OCI-LY7 (cell line): ENCODE data around the gene PPP1R2. TPM values are rescaled to one million over a fixed set of nuclear protein-coding genes. Genes with fewer than 3 reads are reported as not detected.

Experiments
- BruUV-seq: library from RNA; stranded (reverse); fragments of 400-500 nt; replicated peaks from 2 replicates; lab custom pipeline; 2021; lab: Mats Ljungman, UMichigan
- CTCF ChIA-PET: fragments of 300-600 bp; sonication (Branson Sonifier 250); formaldehyde crosslinking; loops from one replicate; lab custom pipeline; 2022; ENCODE audit warnings: antibody characterized with exemption; ENCODE audit not compliant: unreplicated experiment; lab: Charles Lee
- POLR2A ChIA-PET: fragments of 300-600 bp; sonication (Branson Sonifier 250); formaldehyde crosslinking; loops from one replicate; lab custom pipeline; 2022; ENCODE audit warnings: antibody characterized with exemption; lab: Charles Lee
- DNase-seq: peaks from one replicate; pipeline ENCODE4 v3.0.0-alpha.2; 2015; ENCODE audit warnings: low spot score
- H2AFZ ChIP-seq: fragments of 200-600 bp; sonication (generic), shearing (Covaris generic); 2 replicates; pipeline ENCODE4 v1.6.1; 2014; ENCODE audit warnings: mild to moderate bottlenecking, antibody characterized with exemption, low read length, moderate library complexity
- H3K27ac ChIP-seq: fragments of 200-600 bp; sonication (generic); 2 replicates; pipeline ENCODE4 v1.5.1; 2014; ENCODE audit warnings: mixed run types, low read depth, mild to moderate bottlenecking, moderate library complexity, low read length, inconsistent platforms; ENCODE audit not compliant: poor library complexity, severe bottlenecking
- H3K36me3 ChIP-seq: fragments of 200-600 bp; sonication (generic); 2 replicates; pipeline ENCODE4 v1.6.1; 2014; ENCODE audit warnings: mild to moderate bottlenecking, antibody characterized with exemption, low read length, moderate library complexity, mixed read lengths; ENCODE audit not compliant: insufficient read depth
- H3K4me1 ChIP-seq: fragments of 200-600 bp; sonication (generic); 2 replicates; pipeline ENCODE4 v1.5.1; 2014; ENCODE audit warnings: mild to moderate bottlenecking, low read length; ENCODE audit not compliant: insufficient read depth, poor library complexity, severe bottlenecking
- H3K4me2 ChIP-seq: fragments of 200-600 bp; sonication (generic); 2 replicates; pipeline ENCODE4 v1.6.1; 2014; ENCODE audit warnings: mild to moderate bottlenecking, low read length
- H3K4me3 ChIP-seq: fragments of 200-600 bp; sonication (generic); 2 replicates; pipeline ENCODE4 v1.5.1; 2014; ENCODE audit warnings: mild to moderate bottlenecking, low read depth, low read length; ENCODE audit not compliant: poor library complexity, severe bottlenecking
- H3K79me2 ChIP-seq: fragments of 200-600 bp; sonication (generic); 2 replicates; pipeline ENCODE4 v1.6.1; 2016; ENCODE audit warnings: low read depth, mild to moderate bottlenecking, low read length, moderate library complexity, mixed read lengths; ENCODE audit not compliant: insufficient read depth
- H3K9me2 ChIP-seq: fragments of 200-600 bp; sonication (generic); 2 replicates; pipeline ENCODE4 v1.6.1; 2016; ENCODE audit warnings: mild to moderate bottlenecking, low read length, mixed read lengths; ENCODE audit not compliant: insufficient read depth
- H3K9me3 ChIP-seq: fragments of 200-600 bp; sonication (generic); 2 replicates; pipeline ENCODE4 v1.6.1; 2014; ENCODE audit warnings: mild to moderate bottlenecking, mixed run types, low read length, mixed read lengths
- H4K20me1 ChIP-seq: fragments of 200-600 bp; sonication (generic); 2 replicates; pipeline ENCODE4 v1.6.1; 2014; ENCODE audit warnings: mild to moderate bottlenecking, antibody characterized with exemption, low read length, moderate library complexity, mixed read lengths; ENCODE audit not compliant: insufficient read depth
- EZH2phosphoT487 ChIP-seq: fragments of 200-600 bp; sonication (generic); IDR thresholded peaks from 2 replicates; pipeline ENCODE4 v1.6.1; 2018; ENCODE audit warnings: low read depth, borderline replicate concordance, mild to moderate bottlenecking, mixed run types, antibody characterized with exemption, low read length, moderate library complexity, mixed read lengths
- intact Hi-C: fragments of 100-400 bp; cut with micrococcal nuclease; formaldehyde crosslinking; loops from one replicate; pipeline ENCODE4 v1.10.0; 2022; ENCODE audit not compliant: unreplicated experiment
- total RNA-seq, 2 experiments: library from RNA; depleted of rRNA in 1 of 2; stranded (reverse); fragments of >200 nt in 1 of 2; shearing (Covaris generic) in 1 of 2; gene quantifications; 2 replicates each; pipeline ENCODE4 v1.2.3, GENCODE V29; 2014 to 2022
- TF ChIP-seq, protein P1 (sequence below): fragments of 200-600 bp; sonication (generic); conservative IDR thresholded peaks from 2 replicates; pipeline ENCODE4 v1.5.1; 2014; ENCODE audit warnings: mild to moderate bottlenecking, antibody characterized with exemption, low read length, moderate library complexity, mixed read lengths

The PPP1R2 gene
- total RNA-seq, 2 experiments from 2014 or later = 91.9 to 239 TPM

DNA sequence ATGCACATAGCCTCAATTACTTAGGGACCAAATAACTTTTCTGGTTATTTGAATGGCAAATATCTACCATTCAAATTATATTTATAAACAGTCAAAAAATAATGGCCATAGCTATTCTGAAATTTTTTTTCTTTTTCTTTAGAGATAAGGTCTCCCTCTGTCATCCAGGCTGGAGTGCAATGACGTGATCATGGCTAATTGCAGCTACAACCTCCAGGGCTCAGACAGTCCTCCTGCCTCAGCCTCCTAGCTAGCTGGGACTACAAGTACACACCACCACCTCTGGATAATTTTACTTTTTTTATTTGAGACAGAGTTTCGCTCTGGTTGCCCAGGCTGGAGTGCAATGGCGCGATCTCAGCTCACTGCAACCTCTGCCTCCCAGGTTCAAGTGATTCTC, 16.6 kb downstream of the PPP1R2 start:
- peaks cover 15% of the 10 kb centered on the region for H3K4me1 ChIP-seq
- DNase-seq = no peak
- no peak overlapping the region for H3K27ac ChIP-seq
- ChIA-PET POLR2A (interaction anchor here (1.2 to 2.4 kb wide), 2 partner anchors 11 to 252 kb away, joined by 3 to 11 read pairs; no protein-coding TSS in a partner anchor), CTCF (no interaction called here)
- H3K9me2 ChIP-seq = no peaks in the 10 kb centered on the region
- no peak overlapping the region for H3K4me2 ChIP-seq
- H4K20me1 ChIP-seq = peaks cover 5% of the 10 kb centered on the region; the same call in 1 of the 2 replicates
- H3K36me3 ChIP-seq = peaks cover 85% of the 10 kb centered on the region
- H2AFZ ChIP-seq = no peak overlapping the region
- TF ChIP-seq EZH2phosphoT487 = no peak
- TF ChIP-seq, protein P1, sequence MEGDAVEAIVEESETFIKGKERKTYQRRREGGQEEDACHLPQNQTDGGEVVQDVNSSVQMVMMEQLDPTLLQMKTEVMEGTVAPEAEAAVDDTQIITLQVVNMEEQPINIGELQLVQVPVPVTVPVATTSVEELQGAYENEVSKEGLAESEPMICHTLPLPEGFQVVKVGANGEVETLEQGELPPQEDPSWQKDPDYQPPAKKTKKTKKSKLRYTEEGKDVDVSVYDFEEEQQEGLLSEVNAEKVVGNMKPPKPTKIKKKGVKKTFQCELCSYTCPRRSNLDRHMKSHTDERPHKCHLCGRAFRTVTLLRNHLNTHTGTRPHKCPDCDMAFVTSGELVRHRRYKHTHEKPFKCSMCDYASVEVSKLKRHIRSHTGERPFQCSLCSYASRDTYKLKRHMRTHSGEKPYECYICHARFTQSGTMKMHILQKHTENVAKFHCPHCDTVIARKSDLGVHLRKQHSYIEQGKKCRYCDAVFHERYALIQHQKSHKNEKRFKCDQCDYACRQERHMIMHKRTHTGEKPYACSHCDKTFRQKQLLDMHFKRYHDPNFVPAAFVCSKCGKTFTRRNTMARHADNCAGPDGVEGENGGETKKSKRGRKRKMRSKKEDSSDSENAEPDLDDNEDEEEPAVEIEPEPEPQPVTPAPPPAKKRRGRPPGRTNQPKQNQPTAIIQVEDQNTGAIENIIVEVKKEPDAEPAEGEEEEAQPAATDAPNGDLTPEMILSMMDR = no peak
- intact Hi-C loops = no loop called here
- peaks cover 46% of the 10 kb centered on the region for H3K79me2 ChIP-seq
- H3K9me3 ChIP-seq = no peaks in the 10 kb centered on the region
- BruUV-seq = no TSS peak
- H3K4me3 ChIP-seq = no peak overlapping the region

DNA sequence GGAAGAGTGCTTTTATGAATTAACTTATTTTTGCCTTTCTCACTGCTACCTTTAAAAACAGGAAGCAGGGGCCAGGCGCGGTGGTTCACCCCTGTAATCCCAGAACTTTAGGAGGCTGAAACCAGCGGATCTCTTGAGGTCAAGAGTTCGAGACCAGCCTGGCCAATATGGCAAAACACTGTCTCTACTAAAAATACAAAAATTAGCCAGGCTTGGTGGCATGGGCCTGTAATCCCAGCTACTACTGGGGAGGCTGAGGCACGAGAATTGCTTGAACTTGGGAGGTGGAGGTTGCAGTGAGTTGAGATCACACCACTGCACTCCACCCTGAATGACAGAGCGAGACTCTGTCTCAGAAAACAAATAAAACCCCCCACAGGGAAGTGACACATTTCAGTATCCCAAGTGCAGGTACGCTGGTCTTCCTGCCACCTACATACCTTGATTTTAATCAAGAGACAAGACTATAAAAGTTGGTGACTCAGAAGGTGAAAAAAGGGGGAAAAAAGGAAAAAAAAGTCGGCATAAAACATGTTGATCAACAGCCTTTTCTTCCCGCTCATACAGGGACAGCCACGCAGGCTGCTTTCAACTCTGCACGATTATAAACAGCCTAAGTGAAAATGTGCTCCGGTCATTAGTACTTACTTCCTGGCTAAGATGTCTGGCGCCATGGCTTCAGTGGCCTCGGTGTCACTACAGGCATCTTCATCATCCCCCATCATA, 18.8 kb downstream of the PPP1R2 start:
- Histone ChIP-seq H3K9me3 (no peaks in the 10 kb centered on the region), H3K79me2 (peaks cover 30% of the 10 kb centered on the region; the same call in 1 of the 2 replicates), H3K4me3 (no peak overlapping the region), H3K36me3 (peaks cover 72% of the 10 kb centered on the region), H3K9me2 (no peaks in the 10 kb centered on the region), H2AFZ (no peak overlapping the region), H3K4me1 (peaks cover 15% of the 10 kb centered on the region), H3K27ac (peak overlapping the region; percentile 24), H4K20me1 (no peaks in the 10 kb centered on the region), H3K4me2 (no peak overlapping the region)
- ChIA-PET CTCF (interaction anchor here (2.7 kb wide), 1 partner anchor 253 kb away, joined by 13 read pairs; the partner anchor contains the start of gene XXYLT1), POLR2A (interaction anchor here (1.0 to 2.7 kb wide), 2 partner anchors 9 to 26 kb away, joined by 4 to 10 read pairs; no protein-coding TSS in a partner anchor)
- DNase-seq = no peak
- TF ChIP-seq, protein P1 = no peak
- no peak for TF ChIP-seq EZH2phosphoT487
- intact Hi-C loops = no loop called here
- no TSS peak for BruUV-seq
